Liver (tissue), 3 donors: Measurements from ENCODE around the gene VIP.
"Not testable (repeated sequence)": the region's sequence is repeated elsewhere in the genome, so short reads cannot be mapped to it uniquely, and the experiment has no call there.

Experiments used
- ATF3 ChIP-seq: IDR thresholded peaks from 2 replicates; pipeline ENCODE4 v1.6.1; 2016; ENCODE audit warnings: antibody characterized with exemption
- CTCF ChIP-seq: fragments of 150-350 bp; IDR thresholded peaks from 2 replicates; pipeline ENCODE4 v1.5.1; 2017; ENCODE audit warnings: improper control_type of control experiment, low read depth, low read length; ENCODE audit not compliant: missing input control
- EGR1 ChIP-seq, 2 donors: IDR thresholded peaks; 2 replicates each; pipeline ENCODE4 v1.6.1; 2016 to 2018; ENCODE audit warnings: antibody characterized with exemption in 2 of 2, low read depth in 2 of 2
- HNF4G ChIP-seq: IDR thresholded peaks from 2 replicates; pipeline ENCODE4 v1.6.1; 2016; ENCODE audit warnings: antibody characterized with exemption
- TAF1 ChIP-seq: conservative IDR thresholded peaks from 2 replicates; pipeline ENCODE4 v1.6.1; 2016; ENCODE audit warnings: antibody characterized with exemption, mild to moderate bottlenecking
- donor health status: healthy.
- donor health status: healthy.

- not testable (repeated sequence) for TF ChIP-seq CTCF; TAF1; ATF3; EGR1 (IDR thresholded peaks at IDR 0.05; ENCODE audit: low read depth in 2 of 2); HNF4G
Measured at GRCh38 chr6:152703750-152704149, 46.8 kb upstream of the VIP start.
